GM04504 (cell line): ENCODE results near the gene NCAPH2.

ENCODE experiments used
- DNase-seq: peaks from one replicate; pipeline ENCODE4 v3.0.0-alpha.2; 2012; ENCODE audit warnings: low read depth

The NCAPH2 gene

DNA sequence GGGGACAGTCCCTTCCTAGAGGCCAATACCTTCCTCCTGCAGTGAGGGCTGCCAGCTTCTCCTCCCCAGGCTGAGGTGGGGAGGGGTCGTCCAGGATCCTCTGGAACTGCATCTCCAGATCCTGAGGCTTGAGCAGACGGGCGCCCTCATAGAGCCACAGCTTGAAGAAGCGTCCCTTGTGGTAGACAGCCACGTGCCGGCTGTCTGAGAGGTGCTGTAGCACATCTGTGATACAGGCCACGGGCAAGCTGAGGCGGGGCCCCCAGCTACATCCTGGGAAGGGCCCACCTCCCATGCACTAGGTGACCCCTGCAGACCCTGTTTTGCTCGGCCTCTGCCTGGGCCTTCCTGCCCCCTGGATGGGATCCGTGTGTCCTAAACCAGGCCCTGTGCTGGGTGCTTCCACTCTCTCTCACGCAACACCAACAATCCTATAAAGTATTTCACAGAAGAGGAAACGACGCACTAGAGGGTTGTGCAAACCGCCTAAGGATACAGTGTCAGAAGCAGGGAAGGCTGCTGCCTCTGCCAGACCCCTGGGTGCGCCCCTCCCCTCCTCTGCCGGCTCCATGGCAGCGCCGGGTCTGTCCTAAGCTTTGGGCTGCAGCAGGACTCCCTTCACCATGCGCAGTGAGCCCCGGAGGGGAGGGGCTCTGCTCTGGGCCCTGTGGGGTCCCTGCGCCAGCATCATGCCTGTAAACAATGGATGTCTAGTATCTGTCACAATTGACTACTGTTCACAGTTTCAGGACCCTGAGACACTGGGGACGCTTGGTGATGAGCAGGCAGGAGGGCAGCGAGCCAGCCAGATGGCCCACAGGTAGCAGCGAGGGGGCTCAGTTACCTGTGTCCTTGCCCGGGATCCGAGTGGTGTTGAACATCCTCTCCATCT, 65.7 kb downstream of the NCAPH2 start:
- DNase-seq, result no peak

DNA sequence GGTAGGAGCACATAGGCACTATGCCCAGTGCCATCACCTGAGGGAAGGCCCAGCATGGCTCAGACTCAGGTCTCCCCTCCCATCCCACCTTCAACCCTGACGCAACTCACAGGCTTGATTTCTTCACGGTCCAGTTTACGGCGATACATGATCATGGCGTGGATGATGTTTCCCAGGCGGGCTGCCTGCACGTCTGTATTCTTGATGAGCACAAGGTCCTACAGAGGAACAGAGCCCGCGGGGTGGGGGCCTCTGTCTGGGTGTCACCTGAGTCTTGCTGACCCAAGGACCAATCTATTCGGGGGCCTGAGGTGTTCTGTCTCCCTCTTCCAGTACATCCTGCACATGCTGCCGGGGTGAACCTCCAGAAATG, 66.3 kb downstream of the NCAPH2 start:
- no peak for DNase-seq
